ENCODE data around the gene TYW1.
A peak's percentile ranks its signal among the peaks of the same experiment; 100 is the strongest.
"Not testable (repeated sequence)": the region's sequence is repeated elsewhere in the genome, so short reads cannot be mapped to it uniquely, and the experiment has no call there.

TYW1 gene

GRCh38 chr7:67049908-67050307, 53.3 kb downstream of the TYW1 start:
- FAIRE-seq, result not testable (repeated sequence)

- not testable (repeated sequence) for FAIRE-seq
Observed at GRCh38 chr7:67052161-67052560, 55.5 kb downstream of the TYW1 start.

- no peak for FAIRE-seq
Observed at GRCh38 chr7:67056683-67057082, 60.0 kb downstream of the TYW1 start.

- FAIRE-seq, result not testable (repeated sequence)
Observed at GRCh38 chr7:67061321-67061720, 64.7 kb downstream of the TYW1 start.

GRCh38 chr7:67062802-67063201, 66.2 kb downstream of the TYW1 start:
- not testable (repeated sequence) for FAIRE-seq

GRCh38 chr7:67066950-67067622, 70.5 kb downstream of the TYW1 start:
- peak; percentile 5 for FAIRE-seq

- not testable (repeated sequence) for FAIRE-seq
Observed at GRCh38 chr7:67076120-67076519, 79.5 kb downstream of the TYW1 start.

GRCh38 chr7:67082880-67083279, 86.2 kb downstream of the TYW1 start:
- FAIRE-seq, result not testable (repeated sequence)

- not testable (repeated sequence) for FAIRE-seq
Observed at GRCh38 chr7:67089261-67089660, 92.6 kb downstream of the TYW1 start.

- FAIRE-seq, result not testable (repeated sequence)
Observed at GRCh38 chr7:67091053-67091452, 94.4 kb downstream of the TYW1 start.

GRCh38 chr7:67098031-67098430, 101.4 kb downstream of the TYW1 start:
- not testable (repeated sequence) for FAIRE-seq

- not testable (repeated sequence) for FAIRE-seq
Observed at GRCh38 chr7:67099406-67099805, 102.8 kb downstream of the TYW1 start.

GRCh38 chr7:67100038-67100437, 103.4 kb downstream of the TYW1 start:
- not testable (repeated sequence) for FAIRE-seq

GRCh38 chr7:67100956-67101361, 104.3 kb downstream of the TYW1 start:
- no peak for FAIRE-seq

GRCh38 chr7:67104937-67105336, 108.3 kb downstream of the TYW1 start:
- not testable (repeated sequence) for FAIRE-seq

- FAIRE-seq, result no peak
Observed at GRCh38 chr7:67105377-67105776, 108.7 kb downstream of the TYW1 start.

- FAIRE-seq, result not testable (repeated sequence)
Observed at GRCh38 chr7:67106255-67106654, 109.6 kb downstream of the TYW1 start.

GRCh38 chr7:67111342-67111741, 114.7 kb downstream of the TYW1 start:
- FAIRE-seq, result not testable (repeated sequence)

GRCh38 chr7:67114483-67115246, 118.0 kb downstream of the TYW1 start:
- not testable (repeated sequence) for FAIRE-seq

GRCh38 chr7:67120491-67120890, 123.9 kb downstream of the TYW1 start:
- FAIRE-seq, result not testable (repeated sequence)

- not testable (repeated sequence) for FAIRE-seq
Observed at GRCh38 chr7:67128257-67128656, 131.6 kb downstream of the TYW1 start.

GRCh38 chr7:67130766-67131165, 134.1 kb downstream of the TYW1 start:
- FAIRE-seq, result not testable (repeated sequence)

GRCh38 chr7:67134912-67135311, 138.3 kb downstream of the TYW1 start:
- FAIRE-seq, result not testable (repeated sequence)
